Measurements from ENCODE around the gene NEK9. TPM values are rescaled to one million over a fixed set of nuclear protein-coding genes. Genes with fewer than 3 reads are reported as not detected.

The NEK9 gene
- total and polyA plus RNA-seq, 10 of the 15 experiments (the other 5 are each of a cell fraction or from before 2014, with no cell fraction given) = 6.0 to 78.8 (median 44.7) TPM

- TF ChIP-seq ZBTB33 (IDR thresholded peaks at IDR 0.05) = no peak
- peak; percentile 95 for TF ChIP-seq LARP7 (IDR thresholded peaks at IDR 0.05)
- no peak for TF ChIP-seq CEBPB (IDR thresholded peaks at IDR 0.05; ENCODE audit: borderline replicate concordance in 1 of 2, low read depth in 2 of 2, low read length in 2 of 2)
- peak; percentile 86; the same call in 1 of the 2 replicates for TF ChIP-seq YY1 (IDR thresholded peaks at IDR 0.05; ENCODE audit: low read depth, low read length)
- TF ChIP-seq NFXL1 (IDR thresholded peaks at IDR 0.05; ENCODE audit: borderline replicate concordance) = no peak
- TF ChIP-seq ASH2L (IDR thresholded peaks at IDR 0.05; ENCODE audit: borderline replicate concordance, low read depth) = peak; percentile 86; the same call in 1 of the 2 replicates
- TF ChIP-seq EZH2 (IDR thresholded peaks at IDR 0.05; ENCODE audit: borderline replicate concordance, control insufficient read depth, low read depth, low read length) = no peak
- no peak; the same call in 1 of the 2 replicates for TF ChIP-seq IRF4 (IDR thresholded peaks at IDR 0.05; ENCODE audit: low read depth, low read length)
- no peak for TF ChIP-seq MYC (IDR thresholded peaks at IDR 0.05; ENCODE audit: insufficient read depth, insufficient read length, insufficient replicate concordance, low read length, severe bottlenecking)
- TF ChIP-seq MTA3 (IDR thresholded peaks at IDR 0.05; ENCODE audit: borderline replicate concordance, low read length) = no peak
- TF ChIP-seq SREBF1 (IDR thresholded peaks at IDR 0.05; ENCODE audit: low read length) = peak; percentile 68
- TF ChIP-seq FOS (IDR thresholded peaks at IDR 0.05; ENCODE audit: borderline replicate concordance, extremely low read depth, insufficient read length) = no peak
- peak; percentile 98 for TF ChIP-seq NR2C1 (IDR thresholded peaks at IDR 0.05)
- TF ChIP-seq IRF5 (IDR thresholded peaks at IDR 0.05; ENCODE audit: borderline replicate concordance) = no peak
- no peak for TF ChIP-seq IRF3 (IDR thresholded peaks at IDR 0.05)
- peak; percentile 46 for TF ChIP-seq CREB1 (IDR thresholded peaks at IDR 0.05; ENCODE audit: low read depth)
- no peak for TF ChIP-seq FOXM1 (IDR thresholded peaks at IDR 0.05; ENCODE audit: low read depth, low read length)
- no peak for TF ChIP-seq FOXK2 (IDR thresholded peaks at IDR 0.05)
- no peak for TF ChIP-seq REST (IDR thresholded peaks at IDR 0.05; ENCODE audit: low read depth, low read length)
- TF ChIP-seq ZNF207 (IDR thresholded peaks at IDR 0.05; ENCODE audit: borderline replicate concordance) = 0 out of 2 replicates have a peak, but pooled peaks have one; percentile 39
- TF ChIP-seq CHD4 (IDR thresholded peaks at IDR 0.05) = no peak
- TF ChIP-seq EP300 (IDR thresholded peaks at IDR 0.05; ENCODE audit: borderline replicate concordance in 1 of 2, control insufficient read depth in 1 of 2, low read depth in 2 of 2, low read length in 2 of 2) = no peak
Measured at GRCh38 chr14:75126679-75127473, at the start of gene NEK9 (continued).
